Panc1 (cell line): ENCODE measurements around the gene METRN.

ENCODE experiments used
- CTCF ChIP-seq: fragments of 450-650 bp; IDR thresholded peaks from 2 replicates; pipeline ENCODE4 v1.5.1; 2017; ENCODE audit warnings: mild to moderate bottlenecking
- POLR2AphosphoS5 ChIP-seq: IDR thresholded peaks from 2 replicates; pipeline ENCODE4 v1.6.1; 2012; ENCODE audit warnings: mild to moderate bottlenecking, low read depth, low read length, moderate library complexity
- TCF7L2 ChIP-seq: IDR thresholded peaks from 2 replicates; pipeline ENCODE4 v1.6.1; 2011; ENCODE audit warnings: mild to moderate bottlenecking, low read depth, low read length, inconsistent platforms

GRCh38 chr16:684961-685696 is 29.8 kb upstream of the METRN start:
- TF ChIP-seq CTCF (no peak), POLR2AphosphoS5 (no peak), TCF7L2 (no peak)
